ENCODE measurements around the gene NTN3.
A peak's percentile ranks its signal among the peaks of the same experiment; 100 is the strongest.
"Not testable (repeated sequence)": the region's sequence is repeated elsewhere in the genome, so short reads cannot be mapped to it uniquely, and the experiment has no call there.

Gene NTN3

GRCh38 chr16:2471016-2471652 lies at the start of gene NTN3:
TSS of gene NTN3 (plus strand) at chr16:2471297. CDS start at chr16:2471702, 405 bp downstream.
- peak in 2 of 3 donors; percentile 42 to 55 for DNase-seq

GRCh38 chr16:2422123-2422867 lies 48.8 kb upstream of the NTN3 start:
- DNase-seq, result no peak

- no peak for DNase-seq
Observed at GRCh38 chr16:2424061-2425007, 46.8 kb upstream of the NTN3 start.

GRCh38 chr16:2425008-2425518 lies 46.0 kb upstream of the NTN3 start:
- DNase-seq, result no peak

GRCh38 chr16:2425825-2426430 lies 45.2 kb upstream of the NTN3 start:
- DNase-seq, result no peak

GRCh38 chr16:2426941-2427361 lies 44.1 kb upstream of the NTN3 start:
- DNase-seq, result no peak

GRCh38 chr16:2427526-2427925 lies 43.6 kb upstream of the NTN3 start:
- no peak for DNase-seq

GRCh38 chr16:2428051-2428783 lies 42.9 kb upstream of the NTN3 start:
- peak in 1 of 3 donors; percentile 17 for DNase-seq

GRCh38 chr16:2428784-2429033 lies 42.4 kb upstream of the NTN3 start:
- no peak for DNase-seq

GRCh38 chr16:2429034-2429770 lies 41.9 kb upstream of the NTN3 start, which contains the start of gene CCNF:
TSS of gene CCNF (plus strand) at chr16:2429447. CDS start at chr16:2429482, 35 bp downstream.
- peak; percentile 96 to 99 (median 98) for DNase-seq

- DNase-seq, result peak in 1 of 3 donors; percentile 18
Observed at GRCh38 chr16:2429771-2430663, 41.1 kb upstream of the NTN3 start.

- DNase-seq, result no peak
Observed at GRCh38 chr16:2432286-2432685, 38.8 kb upstream of the NTN3 start.

GRCh38 chr16:2432801-2433505 lies 38.1 kb upstream of the NTN3 start:
- DNase-seq, result peak; percentile 25 to 41 (median 30)

GRCh38 chr16:2435236-2435635 lies 35.9 kb upstream of the NTN3 start:
- DNase-seq, result not testable (repeated sequence)

- DNase-seq, result no peak
Observed at GRCh38 chr16:2436110-2436509, 35.0 kb upstream of the NTN3 start.

- no peak for DNase-seq
Observed at GRCh38 chr16:2437032-2437790, 33.9 kb upstream of the NTN3 start.

GRCh38 chr16:2438121-2438520 lies 33.0 kb upstream of the NTN3 start:
- no peak for DNase-seq

- DNase-seq, result no peak
Observed at GRCh38 chr16:2439598-2439997, 31.5 kb upstream of the NTN3 start.
